HG03521 (cell line): ENCODE results near the gene AMBRA1.

ENCODE experiments used
- ATAC-seq: cut with Tn5 transposase; IDR thresholded peaks from one replicate; pipeline ENCODE4 v1.9.1; 2021; ENCODE audit warnings: mild to moderate bottlenecking, moderate library complexity; ENCODE audit not compliant: unreplicated experiment

Gene AMBRA1, protein sequence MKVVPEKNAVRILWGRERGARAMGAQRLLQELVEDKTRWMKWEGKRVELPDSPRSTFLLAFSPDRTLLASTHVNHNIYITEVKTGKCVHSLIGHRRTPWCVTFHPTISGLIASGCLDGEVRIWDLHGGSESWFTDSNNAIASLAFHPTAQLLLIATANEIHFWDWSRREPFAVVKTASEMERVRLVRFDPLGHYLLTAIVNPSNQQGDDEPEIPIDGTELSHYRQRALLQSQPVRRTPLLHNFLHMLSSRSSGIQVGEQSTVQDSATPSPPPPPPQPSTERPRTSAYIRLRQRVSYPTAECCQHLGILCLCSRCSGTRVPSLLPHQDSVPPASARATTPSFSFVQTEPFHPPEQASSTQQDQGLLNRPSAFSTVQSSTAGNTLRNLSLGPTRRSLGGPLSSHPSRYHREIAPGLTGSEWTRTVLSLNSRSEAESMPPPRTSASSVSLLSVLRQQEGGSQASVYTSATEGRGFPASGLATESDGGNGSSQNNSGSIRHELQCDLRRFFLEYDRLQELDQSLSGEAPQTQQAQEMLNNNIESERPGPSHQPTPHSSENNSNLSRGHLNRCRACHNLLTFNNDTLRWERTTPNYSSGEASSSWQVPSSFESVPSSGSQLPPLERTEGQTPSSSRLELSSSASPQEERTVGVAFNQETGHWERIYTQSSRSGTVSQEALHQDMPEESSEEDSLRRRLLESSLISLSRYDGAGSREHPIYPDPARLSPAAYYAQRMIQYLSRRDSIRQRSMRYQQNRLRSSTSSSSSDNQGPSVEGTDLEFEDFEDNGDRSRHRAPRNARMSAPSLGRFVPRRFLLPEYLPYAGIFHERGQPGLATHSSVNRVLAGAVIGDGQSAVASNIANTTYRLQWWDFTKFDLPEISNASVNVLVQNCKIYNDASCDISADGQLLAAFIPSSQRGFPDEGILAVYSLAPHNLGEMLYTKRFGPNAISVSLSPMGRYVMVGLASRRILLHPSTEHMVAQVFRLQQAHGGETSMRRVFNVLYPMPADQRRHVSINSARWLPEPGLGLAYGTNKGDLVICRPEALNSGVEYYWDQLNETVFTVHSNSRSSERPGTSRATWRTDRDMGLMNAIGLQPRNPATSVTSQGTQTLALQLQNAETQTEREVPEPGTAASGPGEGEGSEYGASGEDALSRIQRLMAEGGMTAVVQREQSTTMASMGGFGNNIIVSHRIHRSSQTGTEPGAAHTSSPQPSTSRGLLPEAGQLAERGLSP (N-terminal part only)

DNA sequence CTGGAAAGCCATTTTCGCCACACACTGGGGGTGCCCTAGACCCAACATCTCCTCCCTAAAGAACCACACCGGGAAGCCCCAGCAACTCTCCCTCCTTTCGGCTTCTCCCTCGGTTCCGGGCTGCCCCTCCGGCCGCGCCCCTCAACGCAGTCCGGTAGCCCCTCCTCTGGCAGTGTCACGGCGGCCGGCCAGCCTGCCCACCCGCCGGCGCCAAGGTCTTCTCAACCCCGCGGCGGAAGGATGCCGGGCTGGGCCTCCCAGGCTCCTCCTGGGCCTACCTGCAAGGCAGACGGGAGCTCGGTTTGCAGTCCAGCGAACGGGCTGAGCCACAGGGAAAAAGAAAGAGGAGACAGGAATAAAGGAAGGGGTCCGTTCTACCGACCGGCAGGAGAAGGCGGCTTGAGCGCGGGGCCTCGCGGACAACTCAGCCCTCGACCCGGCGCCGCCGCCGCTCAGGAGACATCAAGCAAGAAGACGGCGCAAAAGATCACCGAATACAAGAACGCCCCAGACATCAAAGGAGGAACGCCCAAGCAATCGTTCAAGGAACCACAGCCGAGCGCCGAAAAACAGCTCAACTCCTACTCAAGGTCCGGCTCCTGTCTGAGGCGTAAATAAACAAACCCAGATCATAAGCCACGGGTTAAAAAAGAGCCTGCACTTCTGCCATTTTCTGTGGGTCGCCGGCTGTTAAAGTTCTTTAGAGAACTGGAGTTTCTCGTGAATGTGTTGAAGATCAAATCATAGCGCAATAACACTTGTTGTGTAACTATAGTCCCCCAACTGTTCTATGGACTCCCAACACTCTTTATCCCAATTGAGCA lies at the start of gene AMBRA1:
TSS of gene AMBRA1 (minus strand) at position 474 of the 824 bp plus-strand sequence. CDS start 45,643 bp downstream, outside the sequence.
- ATAC-seq = peak; percentile 83

GRCh38 chr11:46643531-46643930 lies 49.7 kb upstream of the AMBRA1 start:
- ATAC-seq = no peak

DNA sequence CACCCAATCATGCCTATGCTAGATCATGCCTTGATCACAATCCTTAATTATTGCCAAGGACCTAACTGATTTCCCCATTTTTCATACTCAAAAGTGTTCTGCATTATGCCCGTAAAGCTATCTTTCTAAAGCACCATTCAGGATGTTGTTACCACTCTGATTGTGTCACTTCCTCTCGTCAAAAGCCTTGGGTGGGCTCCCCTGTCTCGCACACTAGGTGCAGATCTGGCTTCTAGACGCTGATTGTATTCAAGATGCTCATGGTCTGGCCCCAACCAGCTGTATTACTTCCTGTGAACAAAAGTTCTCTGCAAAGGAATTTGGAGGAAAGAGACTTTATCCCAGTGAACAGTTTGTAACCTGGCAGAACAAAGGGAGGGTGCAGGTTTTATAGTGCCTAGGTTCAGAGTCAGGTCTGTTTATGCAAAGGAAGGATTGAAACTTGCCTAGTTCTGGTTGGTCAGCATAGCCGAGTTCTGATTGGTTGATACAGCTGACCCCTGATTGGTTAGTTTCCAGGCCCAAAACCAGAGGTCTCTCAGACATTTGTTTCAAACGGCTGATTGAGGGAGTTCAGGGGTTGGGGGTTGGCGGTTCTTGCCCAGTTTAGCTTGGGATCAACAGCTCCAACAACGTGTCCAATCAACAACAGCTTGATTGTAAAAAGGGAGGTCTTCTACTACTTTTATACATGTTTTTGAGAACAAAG lies 49.0 kb upstream of the AMBRA1 start:
- ATAC-seq = no peak

DNA sequence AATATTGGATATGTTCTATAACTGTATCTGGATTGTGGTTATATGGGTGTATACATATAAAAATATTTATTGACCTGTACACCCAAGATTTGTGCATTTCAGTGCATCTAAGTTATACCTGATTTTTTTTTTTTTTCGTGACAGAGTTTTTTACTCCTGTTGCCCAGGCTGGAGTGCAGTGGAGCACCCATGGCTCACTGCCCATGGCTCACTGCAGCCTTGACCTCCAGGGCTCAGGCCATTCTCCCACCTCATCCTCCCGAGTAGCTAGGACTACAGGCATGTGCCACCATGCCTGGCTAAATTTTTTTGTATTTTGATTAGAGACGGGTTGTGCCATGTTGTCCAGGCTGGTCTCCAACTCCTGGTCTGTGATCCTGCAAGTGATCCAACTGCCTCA lies 47.8 kb upstream of the AMBRA1 start:
- ATAC-seq = no peak

DNA sequence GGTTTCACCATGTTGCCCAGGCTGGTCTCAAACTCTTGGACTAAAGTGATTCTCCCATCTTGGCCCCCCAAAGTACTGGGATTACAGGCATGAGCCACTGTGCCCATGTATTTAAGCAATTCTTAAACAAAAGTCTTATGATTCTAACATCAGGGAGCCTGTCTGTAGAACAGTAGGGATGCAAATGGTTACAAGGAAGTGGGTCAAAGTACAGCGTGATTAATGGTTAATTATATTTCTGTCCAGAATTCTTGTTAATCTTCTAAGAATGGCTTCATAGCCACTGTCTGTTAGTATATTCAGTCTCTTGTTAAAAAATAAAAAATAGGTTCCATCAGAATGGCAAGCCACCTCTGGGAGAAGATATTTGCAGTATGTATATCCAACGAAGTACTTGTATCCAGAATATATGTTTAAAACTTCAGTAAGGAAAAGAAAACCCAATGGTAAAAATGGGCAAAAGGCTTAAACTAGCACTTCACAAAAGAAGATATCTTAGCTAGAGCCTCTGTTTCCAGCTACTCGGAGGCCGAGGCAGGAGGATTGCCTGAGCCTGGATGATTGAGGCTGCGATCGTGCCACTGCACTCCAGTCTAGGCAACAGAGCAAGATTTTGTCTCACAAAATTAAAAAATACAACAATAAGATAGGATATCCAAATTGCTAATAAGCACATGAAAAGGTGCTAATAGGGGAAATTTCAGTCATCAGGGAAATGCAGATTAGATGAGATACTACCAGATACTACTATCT lies 46.4 kb upstream of the AMBRA1 start:
- no peak for ATAC-seq

DNA sequence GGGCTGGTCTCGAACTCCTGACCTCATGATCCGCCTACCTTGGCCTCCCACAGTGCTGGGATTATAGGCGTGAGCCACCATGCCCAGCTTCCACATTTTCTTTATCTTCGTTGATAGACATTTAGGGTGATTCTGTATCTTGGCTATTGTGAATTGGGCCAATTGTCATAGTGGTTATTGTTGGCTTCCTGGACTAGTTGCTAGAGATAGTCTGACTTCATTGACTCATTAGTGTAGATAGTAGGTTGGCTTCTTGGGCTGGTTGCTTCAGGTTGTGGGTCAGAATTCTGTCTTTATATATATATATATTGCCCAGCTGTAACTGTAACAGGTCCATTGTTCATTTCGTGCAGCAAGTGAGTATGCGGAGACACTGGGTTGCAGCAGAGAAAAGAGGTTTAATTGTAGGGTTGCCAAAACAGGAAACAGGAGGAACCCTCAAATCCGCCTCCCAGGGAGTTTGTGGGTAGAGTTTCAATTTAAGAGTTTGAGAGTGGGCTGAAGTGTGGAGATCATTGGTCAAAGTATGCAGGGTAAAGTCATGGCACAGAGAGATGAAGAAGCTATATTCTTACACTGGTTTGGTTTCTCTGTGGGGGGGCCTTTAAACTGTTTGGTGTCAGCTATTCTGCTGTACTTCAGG lies 45.5 kb upstream of the AMBRA1 start:
- no peak for ATAC-seq

GRCh38 chr11:46637546-46637945 lies 43.7 kb upstream of the AMBRA1 start:
- no peak for ATAC-seq

GRCh38 chr11:46635557-46636139 lies 41.8 kb upstream of the AMBRA1 start:
- ATAC-seq = no peak

GRCh38 chr11:46633291-46634217 lies 39.7 kb upstream of the AMBRA1 start:
- no peak for ATAC-seq

- no peak for ATAC-seq
These were observed 38.7 kb upstream of the AMBRA1 start for GRCh38 chr11:46632502-46632901.

- no peak for ATAC-seq
These were observed 37.9 kb upstream of the AMBRA1 start for GRCh38 chr11:46631676-46632075.

- no peak for ATAC-seq
These were observed 36.4 kb upstream of the AMBRA1 start for GRCh38 chr11:46630237-46630636.

DNA sequence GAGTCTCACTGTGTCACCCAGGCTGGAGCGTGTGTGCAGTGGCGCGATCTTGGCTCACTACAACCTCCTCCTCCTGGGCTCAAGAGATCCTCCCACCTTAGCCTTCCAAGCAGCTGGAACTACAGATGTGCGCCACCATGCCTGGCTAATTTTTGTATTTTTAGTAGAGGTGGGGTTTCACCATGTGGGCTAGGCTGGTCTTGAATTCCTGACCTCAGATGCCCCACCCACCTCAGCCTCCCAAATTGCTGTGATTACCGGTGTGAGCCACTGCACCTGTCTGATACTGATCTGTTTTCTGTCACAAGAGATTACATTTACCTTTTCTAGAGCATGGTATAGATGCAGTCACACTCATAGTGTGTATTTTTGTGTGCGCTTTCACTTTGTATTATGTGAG lies 35.1 kb upstream of the AMBRA1 start:
- ATAC-seq = no peak

- no peak for ATAC-seq
These were observed 31.6 kb upstream of the AMBRA1 start for GRCh38 chr11:46625406-46625805.

DNA sequence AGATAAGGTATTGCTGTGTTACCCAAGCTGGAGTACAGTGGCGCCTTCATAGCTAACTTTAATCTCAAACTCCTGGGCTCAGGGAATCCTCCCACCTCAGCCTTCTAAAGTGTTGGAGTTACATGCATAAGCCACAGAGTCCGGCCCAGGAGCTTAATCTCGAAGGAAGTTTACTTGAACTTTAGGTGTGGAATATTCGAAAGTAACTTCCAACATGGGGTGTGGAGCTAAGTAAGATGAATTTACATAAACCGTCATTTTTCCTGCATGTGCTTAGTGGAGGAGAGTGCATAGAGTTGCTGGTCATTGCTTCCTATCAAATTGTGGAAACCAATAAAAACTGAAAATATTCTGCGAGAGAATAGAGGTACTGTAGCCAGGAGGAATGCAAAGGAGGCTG lies 25.0 kb upstream of the AMBRA1 start:
- no peak for ATAC-seq

- ATAC-seq = no peak
These were observed 24.1 kb upstream of the AMBRA1 start for GRCh38 chr11:46617972-46618314.
